HEK293 (cell line): ENCODE data around the gene TMC4.

Experiments
- ZNF274 ChIP-seq, 2 experiments: fragments of 200-500 bp in 1 of 2; fragments of 450-650 bp in 1 of 2; sonication (Bioruptor generic) in 1 of 2; formaldehyde crosslinking in 1 of 2; IDR thresholded peaks; 2 replicates each; pipeline versions ENCODE4 v1.5.1 to v1.6.1; 2014 to 2016; ENCODE audit warnings: borderline replicate concordance in 1 of 2, inconsistent platforms in 1 of 2, low read length in 1 of 2, missing biosample characterization in 1 of 2, missing genetic modification characterization in 1 of 2
- ZNF416 ChIP-seq: fragments of 450-650 bp; formaldehyde crosslinking; IDR thresholded peaks from 2 replicates; pipeline ENCODE4 v1.5.1; 2016; ENCODE audit warnings: missing biosample characterization, missing genetic modification characterization
- ZNF561 ChIP-seq: fragments of 450-650 bp; IDR thresholded peaks from 2 replicates; pipeline ENCODE4 v1.5.1; 2018; ENCODE audit warnings: missing biosample characterization, missing genetic modification characterization, borderline replicate concordance
- TF ChIP-seq, protein P1 (sequence below): fragments of 450-650 bp; formaldehyde crosslinking; conservative IDR thresholded peaks from 2 replicates; pipeline ENCODE4 v1.5.1; 2016; ENCODE audit warnings: low read depth, missing biosample characterization, missing genetic modification characterization

DNA sequence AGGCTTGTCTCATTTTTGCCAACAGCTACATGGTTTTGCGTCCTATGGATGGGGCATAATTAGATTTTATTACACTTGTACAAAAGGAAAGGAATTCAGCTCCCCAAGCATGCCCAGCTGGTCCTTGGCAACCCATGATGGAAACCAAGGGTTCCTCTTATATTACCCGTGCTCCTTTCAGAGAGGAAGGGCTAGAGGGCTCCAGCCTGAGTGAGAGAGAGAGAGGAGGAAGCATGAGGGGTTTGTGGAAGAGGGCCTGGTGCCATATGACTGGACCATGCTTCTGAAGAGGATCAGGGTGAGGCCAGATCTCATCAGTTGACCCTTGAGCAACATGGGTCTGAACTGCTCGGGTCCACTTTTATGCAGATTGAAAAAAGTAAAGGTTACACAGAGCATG lies 24.2 kb upstream of the TMC4 start:
- TF ChIP-seq, protein P1, sequence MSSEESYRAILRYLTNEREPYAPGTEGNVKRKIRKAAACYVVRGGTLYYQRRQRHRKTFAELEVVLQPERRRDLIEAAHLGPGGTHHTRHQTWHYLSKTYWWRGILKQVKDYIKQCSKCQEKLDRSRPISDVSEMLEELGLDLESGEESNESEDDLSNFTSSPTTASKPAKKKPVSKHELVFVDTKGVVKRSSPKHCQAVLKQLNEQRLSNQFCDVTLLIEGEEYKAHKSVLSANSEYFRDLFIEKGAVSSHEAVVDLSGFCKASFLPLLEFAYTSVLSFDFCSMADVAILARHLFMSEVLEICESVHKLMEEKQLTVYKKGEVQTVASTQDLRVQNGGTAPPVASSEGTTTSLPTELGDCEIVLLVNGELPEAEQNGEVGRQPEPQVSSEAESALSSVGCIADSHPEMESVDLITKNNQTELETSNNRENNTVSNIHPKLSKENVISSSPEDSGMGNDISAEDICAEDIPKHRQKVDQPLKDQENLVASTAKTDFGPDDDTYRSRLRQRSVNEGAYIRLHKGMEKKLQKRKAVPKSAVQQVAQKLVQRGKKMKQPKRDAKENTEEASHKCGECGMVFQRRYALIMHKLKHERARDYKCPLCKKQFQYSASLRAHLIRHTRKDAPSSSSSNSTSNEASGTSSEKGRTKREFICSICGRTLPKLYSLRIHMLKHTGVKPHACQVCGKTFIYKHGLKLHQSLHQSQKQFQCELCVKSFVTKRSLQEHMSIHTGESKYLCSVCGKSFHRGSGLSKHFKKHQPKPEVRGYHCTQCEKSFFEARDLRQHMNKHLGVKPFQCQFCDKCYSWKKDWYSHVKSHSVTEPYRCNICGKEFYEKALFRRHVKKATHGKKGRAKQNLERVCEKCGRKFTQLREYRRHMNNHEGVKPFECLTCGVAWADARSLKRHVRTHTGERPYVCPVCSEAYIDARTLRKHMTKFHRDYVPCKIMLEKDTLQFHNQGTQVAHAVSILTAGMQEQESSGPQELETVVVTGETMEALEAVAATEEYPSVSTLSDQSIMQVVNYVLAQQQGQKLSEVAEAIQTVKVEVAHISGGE (tag by site-specific recombination): no peak
- TF ChIP-seq ZNF274 (IDR thresholded peaks at IDR 0.05; ENCODE audit: low read length) (no peak), ZNF274 (tag by site-specific recombination; IDR thresholded peaks at IDR 0.05; ENCODE audit: borderline replicate concordance) (no peak), ZNF561 (no peak), ZNF416 (no peak)
